ENCODE data around the gene SDK1.
"Not testable (repeated sequence)": the region's sequence is repeated elsewhere in the genome, so short reads cannot be mapped to it uniquely, and the experiment has no call there.

The SDK1 gene

DNA sequence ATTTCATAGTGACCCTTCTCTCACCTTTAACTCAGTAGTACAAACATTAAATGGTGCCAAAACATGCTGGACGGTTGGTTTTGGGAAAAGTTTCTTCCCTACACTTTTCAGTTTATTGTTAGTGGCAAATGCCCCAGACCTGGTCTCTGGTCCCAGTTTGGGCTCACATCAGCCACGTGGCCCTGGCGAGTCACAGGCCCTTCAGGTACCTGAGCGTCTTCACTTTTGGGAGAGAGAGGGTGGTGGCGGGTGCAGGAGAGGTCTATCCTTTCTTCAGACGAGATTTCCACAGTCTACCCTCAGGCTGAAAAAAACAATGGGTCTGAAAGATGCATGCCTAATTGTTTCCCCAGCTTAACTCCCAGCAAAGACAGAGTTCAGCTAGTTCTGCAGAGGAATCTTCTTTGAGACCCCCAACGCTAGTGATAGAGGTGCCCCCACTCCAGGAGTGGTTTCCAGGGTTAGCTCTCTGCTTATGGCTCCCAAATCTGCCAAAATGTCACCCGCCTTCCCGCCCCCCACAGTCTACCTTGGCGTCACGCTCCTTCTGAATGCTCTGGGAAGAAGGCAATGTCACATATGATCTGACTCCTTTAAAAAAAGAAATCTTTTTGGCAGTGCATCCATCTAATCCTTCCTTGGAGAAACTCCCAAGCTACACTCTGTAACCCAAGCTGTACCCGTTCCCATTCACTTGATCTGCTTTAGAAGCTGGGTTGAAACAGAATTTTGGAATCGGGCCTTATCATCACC is 996.3 kb downstream of the SDK1 start:
- no peak for DNase-seq (ENCODE audit: low spot score)
- no peak for TF ChIP-seq CTCF (IDR thresholded peaks at IDR 0.05; ENCODE audit: extremely low read depth, missing control alignments)

DNA sequence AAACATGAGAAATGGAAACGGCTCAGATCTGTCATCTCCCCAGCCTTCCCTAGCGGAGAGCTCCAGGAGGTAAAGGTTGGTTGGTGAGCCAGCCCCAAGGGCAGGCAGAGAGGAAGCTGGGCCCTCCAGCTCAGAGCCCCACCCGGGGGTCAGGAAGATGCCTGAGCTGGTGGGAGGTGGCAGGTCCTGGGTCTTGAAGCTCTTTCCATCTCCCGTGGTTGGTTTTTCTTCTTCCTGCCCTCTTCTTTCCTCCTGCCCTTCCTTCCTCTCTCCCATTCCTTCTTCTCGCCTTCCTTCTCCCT is 996.8 kb downstream of the SDK1 start:
- no peak for DNase-seq (ENCODE audit: low spot score)
- no peak for TF ChIP-seq CTCF (IDR thresholded peaks at IDR 0.05; ENCODE audit: extremely low read depth, missing control alignments)

- TF ChIP-seq CTCF (IDR thresholded peaks at IDR 0.05; ENCODE audit: extremely low read depth, missing control alignments): no peak
- no peak for DNase-seq (ENCODE audit: low spot score)
These were observed 998.4 kb downstream of the SDK1 start for GRCh38 chr7:4299431-4299830.

GRCh38 chr7:4302203-4302905 is 1001.3 kb downstream of the SDK1 start:
- DNase-seq (ENCODE audit: low spot score): no peak
- no peak for TF ChIP-seq CTCF (IDR thresholded peaks at IDR 0.05; ENCODE audit: extremely low read depth, missing control alignments)

- no peak for DNase-seq (ENCODE audit: low spot score)
- no peak for TF ChIP-seq CTCF (IDR thresholded peaks at IDR 0.05; ENCODE audit: extremely low read depth, missing control alignments)
These were observed 1006.5 kb downstream of the SDK1 start for GRCh38 chr7:4307316-4308204.

DNA sequence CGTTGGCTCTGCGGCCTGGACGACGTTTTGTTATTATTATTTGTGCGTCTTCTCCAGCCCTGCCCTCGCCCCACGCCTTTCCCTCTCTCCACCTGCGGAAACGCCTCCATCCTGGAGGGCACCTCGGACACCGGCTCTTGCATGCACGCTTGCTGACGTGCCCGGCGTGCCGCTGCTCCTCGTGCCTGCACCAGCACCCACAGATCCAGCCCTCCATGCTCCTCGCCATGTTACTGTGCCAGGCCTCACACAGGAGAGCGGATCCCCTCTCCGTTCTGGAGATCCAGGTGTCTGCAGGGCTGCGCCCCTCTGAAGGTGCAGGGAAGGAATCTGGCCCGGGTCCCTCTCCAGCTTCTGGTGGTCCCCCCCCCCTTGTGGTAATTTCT is 1007.1 kb downstream of the SDK1 start:
- TF ChIP-seq CTCF (IDR thresholded peaks at IDR 0.05; ENCODE audit: extremely low read depth, missing control alignments): no peak

DNA sequence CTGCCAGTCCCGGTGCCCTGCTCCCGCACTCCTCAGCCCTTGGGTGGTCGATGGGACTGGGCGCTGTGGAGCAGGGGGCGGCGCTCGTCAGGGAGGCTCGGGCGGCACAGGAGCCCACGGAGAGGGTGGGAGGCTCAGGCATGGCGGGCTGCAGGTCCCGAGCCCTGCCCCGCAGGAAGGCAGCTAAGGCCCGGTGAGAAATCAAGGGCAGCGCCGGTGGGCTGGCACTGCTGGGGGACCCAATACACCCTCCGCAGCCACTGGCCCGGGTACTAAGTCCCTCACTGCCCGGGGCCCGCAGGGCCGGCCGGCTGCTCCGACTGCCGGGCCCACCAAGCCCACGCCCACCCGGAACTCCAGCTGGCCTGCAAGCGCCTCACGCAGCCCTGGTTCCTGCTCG is 1012.9 kb downstream of the SDK1 start:
- DNase-seq (ENCODE audit: low spot score): not testable (repeated sequence)

More for the DNA sequence above, 1007.1 kb downstream of the SDK1 start:
- no peak for DNase-seq (ENCODE audit: low spot score)

- not testable (repeated sequence) for DNase-seq (ENCODE audit: low spot score)
These were observed 1013.3 kb downstream of the SDK1 start for GRCh38 chr7:4314316-4314715.

All from GM20000 (cell line).